SK-N-SH treated with all-trans-retinoic acid at 6 μM for 48 hours (cell line): Measurements from ENCODE around the gene SUPT3H.

Source experiments
- CREB5 ChIP-seq: fragments of 250-450 bp; sonication (Bioruptor Pico); IDR thresholded peaks from 2 replicates; pipeline ENCODE4 v1.5.1; 2020; ENCODE audit warnings: low read depth, mild to moderate bottlenecking, moderate library complexity
- GLIS3 ChIP-seq: fragments of 250-450 bp; sonication (Bioruptor Pico); IDR thresholded peaks from 2 replicates; pipeline ENCODE4 v1.5.0; 2020; ENCODE audit warnings: mild to moderate bottlenecking, moderate library complexity
- PATZ1 ChIP-seq: fragments of 250-450 bp; sonication (Bioruptor Pico); IDR thresholded peaks from 2 replicates; pipeline ENCODE4 v1.8.0; 2020; ENCODE audit warnings: mild to moderate bottlenecking, moderate library complexity, borderline replicate concordance
- TOX ChIP-seq: fragments of 250-450 bp; sonication (Bioruptor Pico); IDR thresholded peaks from 2 replicates; pipeline ENCODE4 v1.8.0; 2021; ENCODE audit warnings: mild to moderate bottlenecking, moderate library complexity, borderline replicate concordance
- TSHZ2 ChIP-seq: fragments of 250-450 bp; sonication (Bioruptor Pico); IDR thresholded peaks from 2 replicates; pipeline ENCODE4 v1.5.0; 2020; ENCODE audit warnings: mild to moderate bottlenecking, moderate library complexity

- no peak for TF ChIP-seq PATZ1 (CRISPR knock-in tag)
- no peak for TF ChIP-seq TSHZ2 (CRISPR knock-in tag)
- TF ChIP-seq GLIS3, result no peak
- no peak for TF ChIP-seq CREB5 (CRISPR knock-in tag)
- no peak for TF ChIP-seq TOX (CRISPR knock-in tag)
Measured at GRCh38 chr6:45199554-45199953, 178.2 kb downstream of the SUPT3H start.
